Measurements from ENCODE around the gene KCNE1.
"Not testable (repeated sequence)": the region's sequence is repeated elsewhere in the genome, so short reads cannot be mapped to it uniquely, and the experiment has no call there.

DNA sequence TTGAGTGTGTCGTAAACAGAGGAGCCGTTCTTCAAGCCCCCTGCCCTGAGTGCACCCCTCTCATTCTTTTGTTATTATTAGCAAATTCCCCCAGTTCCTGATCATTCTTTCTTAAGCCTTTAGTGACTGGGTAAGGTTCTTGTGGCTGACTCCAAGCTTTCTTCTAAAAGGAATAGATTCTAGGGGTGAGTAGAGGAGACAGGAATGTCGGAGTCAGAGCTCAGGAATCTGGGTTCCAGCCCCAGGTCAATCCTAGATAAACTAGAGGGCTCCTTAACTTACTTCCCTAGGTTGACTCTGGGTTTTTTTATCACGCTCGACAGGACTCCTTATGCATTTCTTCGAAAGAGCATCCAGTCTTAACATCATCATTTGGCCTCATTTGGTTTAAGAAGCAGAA lies 55.8 kb downstream of the KCNE1 start:
- TF ChIP-seq, protein P1, sequence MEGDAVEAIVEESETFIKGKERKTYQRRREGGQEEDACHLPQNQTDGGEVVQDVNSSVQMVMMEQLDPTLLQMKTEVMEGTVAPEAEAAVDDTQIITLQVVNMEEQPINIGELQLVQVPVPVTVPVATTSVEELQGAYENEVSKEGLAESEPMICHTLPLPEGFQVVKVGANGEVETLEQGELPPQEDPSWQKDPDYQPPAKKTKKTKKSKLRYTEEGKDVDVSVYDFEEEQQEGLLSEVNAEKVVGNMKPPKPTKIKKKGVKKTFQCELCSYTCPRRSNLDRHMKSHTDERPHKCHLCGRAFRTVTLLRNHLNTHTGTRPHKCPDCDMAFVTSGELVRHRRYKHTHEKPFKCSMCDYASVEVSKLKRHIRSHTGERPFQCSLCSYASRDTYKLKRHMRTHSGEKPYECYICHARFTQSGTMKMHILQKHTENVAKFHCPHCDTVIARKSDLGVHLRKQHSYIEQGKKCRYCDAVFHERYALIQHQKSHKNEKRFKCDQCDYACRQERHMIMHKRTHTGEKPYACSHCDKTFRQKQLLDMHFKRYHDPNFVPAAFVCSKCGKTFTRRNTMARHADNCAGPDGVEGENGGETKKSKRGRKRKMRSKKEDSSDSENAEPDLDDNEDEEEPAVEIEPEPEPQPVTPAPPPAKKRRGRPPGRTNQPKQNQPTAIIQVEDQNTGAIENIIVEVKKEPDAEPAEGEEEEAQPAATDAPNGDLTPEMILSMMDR (IDR thresholded peaks at IDR 0.05): not testable (repeated sequence)
- TF ChIP-seq POLR2A (IDR thresholded peaks at IDR 0.05): not testable (repeated sequence)
